Liver (tissue), 9 donors: ENCODE results near the gene GRIA3. TPM values are rescaled to one million over a fixed set of nuclear protein-coding genes. Genes with fewer than 3 reads are reported as not detected.

Experiments
- DNase-seq: peaks from one replicate; pipeline ENCODE4 v3.0.0-alpha.2; 2017; ENCODE audit warnings: low spot score
- H3K27ac ChIP-seq, 2 donors: one replicate each; pipeline ENCODE4 v1.7.0; 2013; ENCODE audit warnings: inconsistent platforms in 2 of 2, low read length in 2 of 2, control low read depth in 1 of 2, low read depth in 1 of 2, mild to moderate bottlenecking in 1 of 2
- H3K27me3 ChIP-seq, 4 donors: one replicate each; pipeline versions ENCODE4 v1.6.1 to v1.7.0; 2013; ENCODE audit warnings: low read length in 3 of 4, inconsistent platforms in 1 of 4, mild to moderate bottlenecking in 1 of 4, moderate library complexity in 1 of 4; ENCODE audit not compliant: control insufficient read depth in 4 of 4, insufficient read depth in 4 of 4
- H3K36me3 ChIP-seq, 4 donors: one replicate each; pipeline versions ENCODE4 v1.6.1 to v1.7.0; 2013; ENCODE audit warnings: low read length in 3 of 4, mild to moderate bottlenecking in 3 of 4, low read depth in 1 of 4, moderate library complexity in 1 of 4; ENCODE audit not compliant: control insufficient read depth in 4 of 4, insufficient read depth in 3 of 4
- H3K4me1 ChIP-seq, 4 donors: one replicate each; pipeline versions ENCODE4 v1.6.1 to v1.7.0; 2013; ENCODE audit warnings: low read length in 3 of 4, mild to moderate bottlenecking in 3 of 4, moderate library complexity in 1 of 4; ENCODE audit not compliant: control insufficient read depth in 4 of 4, insufficient read depth in 4 of 4
- H3K4me3 ChIP-seq, 3 donors: one replicate each; pipeline versions ENCODE4 v1.6.1 to v1.7.0; 2013; ENCODE audit warnings: low read length in 3 of 3, control low read depth in 1 of 3, low read depth in 1 of 3, mild to moderate bottlenecking in 1 of 3
- H3K9ac ChIP-seq, 2 donors: one replicate each; pipeline ENCODE4 v1.7.0; 2013; ENCODE audit warnings: low read length in 2 of 2, mild to moderate bottlenecking in 2 of 2, moderate library complexity in 2 of 2, control low read depth in 1 of 2, low read depth in 1 of 2
- H3K9me3 ChIP-seq, 4 donors: one replicate each; pipeline versions ENCODE4 v1.6.1 to v1.7.0; 2013; ENCODE audit warnings: low read length in 3 of 4; ENCODE audit not compliant: control insufficient read depth in 4 of 4
- ATF3 ChIP-seq: IDR thresholded peaks from 2 replicates; pipeline ENCODE4 v1.6.1; 2016; ENCODE audit warnings: antibody characterized with exemption
- CTCF ChIP-seq: fragments of 150-350 bp; IDR thresholded peaks from 2 replicates; pipeline ENCODE4 v1.5.1; 2017; ENCODE audit warnings: improper control_type of control experiment, low read depth, low read length; ENCODE audit not compliant: missing input control
- EGR1 ChIP-seq, 2 donors: IDR thresholded peaks; 2 replicates each; pipeline ENCODE4 v1.6.1; 2016 to 2018; ENCODE audit warnings: antibody characterized with exemption in 2 of 2, low read depth in 2 of 2
- FOXA1 ChIP-seq: IDR thresholded peaks from 2 replicates; pipeline ENCODE4 v1.6.1; 2016; ENCODE audit warnings: antibody characterized with exemption
- FOXA2 ChIP-seq: IDR thresholded peaks from 2 replicates; pipeline ENCODE4 v1.6.1; 2016; ENCODE audit warnings: antibody characterized with exemption
- GABPA ChIP-seq, 2 donors: IDR thresholded peaks in 1 of 2; conservative IDR thresholded peaks in 1 of 2; 2 replicates each; pipeline ENCODE4 v1.6.1; 2016; ENCODE audit warnings: antibody characterized with exemption in 2 of 2, mild to moderate bottlenecking in 1 of 2, moderate library complexity in 1 of 2
- MAX ChIP-seq: IDR thresholded peaks from 2 replicates; pipeline ENCODE4 v1.6.1; 2016; ENCODE audit warnings: antibody characterized with exemption
- NR2F2 ChIP-seq: IDR thresholded peaks from 2 replicates; pipeline ENCODE4 v1.6.1; 2016; ENCODE audit warnings: antibody characterized with exemption
- RAD21 ChIP-seq, 2 donors: IDR thresholded peaks; 2 replicates each; pipeline ENCODE4 v1.6.1; 2016; ENCODE audit warnings: antibody characterized with exemption in 2 of 2, mild to moderate bottlenecking in 2 of 2
- REST ChIP-seq: IDR thresholded peaks from 2 replicates; pipeline ENCODE4 v1.6.1; 2016; ENCODE audit warnings: antibody characterized with exemption, mild to moderate bottlenecking
- RXRA ChIP-seq, 2 donors: IDR thresholded peaks; 2 replicates each; pipeline ENCODE4 v1.6.1; 2017 to 2018; ENCODE audit warnings: antibody characterized with exemption in 2 of 2, mild to moderate bottlenecking in 1 of 2
- SP1 ChIP-seq: IDR thresholded peaks from 2 replicates; pipeline ENCODE4 v1.6.1; 2018; ENCODE audit warnings: antibody characterized with exemption, mild to moderate bottlenecking
- TAF1 ChIP-seq: conservative IDR thresholded peaks from 2 replicates; pipeline ENCODE4 v1.6.1; 2016; ENCODE audit warnings: antibody characterized with exemption, mild to moderate bottlenecking
- YY1 ChIP-seq: IDR thresholded peaks from 2 replicates; pipeline ENCODE4 v1.6.1; 2016; ENCODE audit warnings: antibody characterized with exemption, mild to moderate bottlenecking
- WGBS: extraction: QIAGEN DNeasy Blood & Tissue Kit; methylation state at CpG from one replicate; pipeline ENCODE4 v1.1.7; 2013; 5-methylcytosine and 5-hydroxymethylcytosine counted together
- polyA plus RNA-seq, 2 donors: library from polyadenylated mRNA; stranded (reverse) in 1 of 2; unstranded in 1 of 2; fragments of 200-250 nt in 1 of 2; fragments of >200 nt in 1 of 2; fragmentation: Nextera tagmentation in 1 of 2; extraction: Ambion mirVana in 1 of 2; gene quantifications; one replicate each; pipeline versions ENCODE4 v1.2.1 to v1.2.3, GENCODE V29; 2013 to 2015
- total RNA-seq, 2 donors: library from RNA; depleted of rRNA; stranded (reverse); fragments of >200 nt; gene quantifications; one replicate each; pipeline ENCODE4 v1.2.3, GENCODE V29; 2014
- donor health status: healthy.
- donor health status: healthy.
- donor health status: healthy.
- donor health status: healthy.
- donor health status: healthy.

The GRIA3 gene
- total and polyA plus RNA-seq, 4 donors, result 1.5 to 3.4 (median 2.9) TPM

- Histone ChIP-seq H3K9me3 (no peaks in the 10 kb centered on the region), H3K4me1 (no peaks in the 10 kb centered on the region), H3K27me3 (no peaks in the 10 kb centered on the region), H3K4me3 (no peak overlapping the region), H3K27ac (no peak overlapping the region), H3K36me3 (no peaks in the 10 kb centered on the region), H3K9ac (no peak overlapping the region)
- no peak for TF ChIP-seq SP1
- no peak for TF ChIP-seq GABPA (IDR thresholded peaks at IDR 0.05 in 1 of 2, conservative IDR thresholded peaks at IDR 0.05 in 1 of 2)
- TF ChIP-seq CTCF, result no peak
- TF ChIP-seq RAD21 (IDR thresholded peaks at IDR 0.05), result no peak
- no peak for TF ChIP-seq NR2F2
- TF ChIP-seq YY1, result no peak
- no peak for TF ChIP-seq FOXA2
- TF ChIP-seq RXRA (IDR thresholded peaks at IDR 0.05), result no peak
- no peak for DNase-seq
- WGBS, result 66% methylated on average over 3 of the region's 3 CpGs
Observed at GRCh38 chrX:123322536-123322935, 138.5 kb downstream of the GRIA3 start.

GRCh38 chrX:123324625-123325024 lies 140.5 kb downstream of the GRIA3 start:
- no peak overlapping the region for H3K9ac ChIP-seq
- TF ChIP-seq MAX (no peak), EGR1 (IDR thresholded peaks at IDR 0.05; ENCODE audit: low read depth in 2 of 2) (no peak), REST (no peak), ATF3 (no peak), FOXA1 (no peak), TAF1 (no peak)
- no peaks in the 10 kb centered on the region for H3K4me1 ChIP-seq
- WGBS, result 86% methylated on average over 5 of the region's 5 CpGs
- no peak overlapping the region for H3K27ac ChIP-seq
- DNase-seq, result no peak
- H3K9me3 ChIP-seq, result no peaks in the 10 kb centered on the region
- H3K27me3 ChIP-seq, result no peaks in the 10 kb centered on the region
- H3K4me3 ChIP-seq, result no peak overlapping the region
- H3K36me3 ChIP-seq, result no peaks in the 10 kb centered on the region
